ENCODE data around the gene AHI1.

- TF ChIP-seq CTCF (conservative IDR thresholded peaks at IDR 0.05; ENCODE audit: low read length) (no peak), EZH2phosphoT487 (IDR thresholded peaks at IDR 0.05; ENCODE audit: borderline replicate concordance, low read depth, low read length) (no peak)
These were observed 149.7 kb downstream of the AHI1 start for GRCh38 chr6:135347887-135348286.
